ENCODE measurements around the gene STK32B.
"Not testable (repeated sequence)": the region's sequence is repeated elsewhere in the genome, so short reads cannot be mapped to it uniquely, and the experiment has no call there.

DNA sequence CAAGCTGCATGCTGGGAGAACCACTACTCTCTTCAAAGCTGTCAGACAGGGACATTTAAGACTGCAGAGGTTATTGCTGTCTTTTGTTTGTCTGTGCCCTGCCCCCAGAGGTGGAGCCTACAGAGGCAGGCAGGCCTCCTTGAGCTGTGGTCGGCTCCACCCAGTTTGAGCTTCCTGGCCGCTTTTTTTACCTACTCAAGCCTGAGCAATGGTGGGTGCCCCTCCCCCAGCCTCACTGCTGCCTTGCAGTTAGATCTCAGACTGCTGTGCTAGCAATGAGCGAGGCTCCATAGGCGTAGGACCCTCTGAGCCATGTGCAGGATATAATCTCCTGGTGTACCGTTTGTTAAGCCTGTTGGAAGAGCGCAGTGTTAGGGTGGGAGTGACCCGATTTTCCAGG, 195.8 kb downstream of the STK32B start:
- TF ChIP-seq, protein P1, sequence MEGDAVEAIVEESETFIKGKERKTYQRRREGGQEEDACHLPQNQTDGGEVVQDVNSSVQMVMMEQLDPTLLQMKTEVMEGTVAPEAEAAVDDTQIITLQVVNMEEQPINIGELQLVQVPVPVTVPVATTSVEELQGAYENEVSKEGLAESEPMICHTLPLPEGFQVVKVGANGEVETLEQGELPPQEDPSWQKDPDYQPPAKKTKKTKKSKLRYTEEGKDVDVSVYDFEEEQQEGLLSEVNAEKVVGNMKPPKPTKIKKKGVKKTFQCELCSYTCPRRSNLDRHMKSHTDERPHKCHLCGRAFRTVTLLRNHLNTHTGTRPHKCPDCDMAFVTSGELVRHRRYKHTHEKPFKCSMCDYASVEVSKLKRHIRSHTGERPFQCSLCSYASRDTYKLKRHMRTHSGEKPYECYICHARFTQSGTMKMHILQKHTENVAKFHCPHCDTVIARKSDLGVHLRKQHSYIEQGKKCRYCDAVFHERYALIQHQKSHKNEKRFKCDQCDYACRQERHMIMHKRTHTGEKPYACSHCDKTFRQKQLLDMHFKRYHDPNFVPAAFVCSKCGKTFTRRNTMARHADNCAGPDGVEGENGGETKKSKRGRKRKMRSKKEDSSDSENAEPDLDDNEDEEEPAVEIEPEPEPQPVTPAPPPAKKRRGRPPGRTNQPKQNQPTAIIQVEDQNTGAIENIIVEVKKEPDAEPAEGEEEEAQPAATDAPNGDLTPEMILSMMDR (IDR thresholded peaks at IDR 0.05 in 4 of 5, conservative IDR thresholded peaks at IDR 0.05 in 1 of 5): not testable (repeated sequence)
- TF ChIP-seq POLR2A (IDR thresholded peaks at IDR 0.05): not testable (repeated sequence)

Measured in gastrocnemius medialis (tissue), 4 donors.